Tongue (tissue), 2 donors: ENCODE results near the gene ABCA13. TPM values are rescaled to one million over a fixed set of nuclear protein-coding genes. Genes with fewer than 3 reads are reported as not detected.
"Not testable (repeated sequence)": the region's sequence is repeated elsewhere in the genome, so short reads cannot be mapped to it uniquely, and the experiment has no call there.

ENCODE experiments used
- DNase-seq: peaks from one replicate; pipeline ENCODE4 v3.0.0-alpha.2; 2015
- total RNA-seq: library from RNA; depleted of rRNA; stranded (reverse); fragments of >200 nt; gene quantifications from one replicate; pipeline ENCODE4 v1.2.3, GENCODE V29; 2014

The ABCA13 gene
- total RNA-seq, 1 donor from 2014 or later = 0.72 TPM

GRCh38 chr7:48176356-48176893 lies 5.2 kb downstream of the ABCA13 start:
- DNase-seq = no peak

GRCh38 chr7:48177271-48177670 lies 6.0 kb downstream of the ABCA13 start:
- no peak for DNase-seq

- DNase-seq = no peak
Observed at GRCh38 chr7:48179496-48180030, 8.3 kb downstream of the ABCA13 start.

- DNase-seq = no peak
Observed at GRCh38 chr7:48180981-48181380, 9.7 kb downstream of the ABCA13 start.

GRCh38 chr7:48182718-48183369 lies 11.6 kb downstream of the ABCA13 start:
- no peak for DNase-seq

DNA sequence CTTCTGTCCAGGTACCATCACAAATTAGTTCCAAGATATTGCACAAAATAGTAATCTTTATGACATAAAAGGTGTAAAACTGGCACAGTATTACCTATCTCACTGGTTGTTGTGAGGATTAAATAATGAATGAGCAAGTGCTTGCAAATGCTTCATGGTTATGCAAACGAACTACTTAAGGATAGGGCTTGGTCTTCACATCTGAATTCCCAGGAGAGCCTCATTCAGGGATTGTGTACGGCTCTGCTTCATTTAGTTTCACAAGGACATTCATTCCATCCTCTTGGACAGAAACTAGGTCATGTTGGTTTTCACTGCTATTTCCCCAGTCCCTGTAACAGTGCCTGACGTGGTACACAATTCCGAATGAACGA lies 12.1 kb downstream of the ABCA13 start:
- no peak for DNase-seq

DNA sequence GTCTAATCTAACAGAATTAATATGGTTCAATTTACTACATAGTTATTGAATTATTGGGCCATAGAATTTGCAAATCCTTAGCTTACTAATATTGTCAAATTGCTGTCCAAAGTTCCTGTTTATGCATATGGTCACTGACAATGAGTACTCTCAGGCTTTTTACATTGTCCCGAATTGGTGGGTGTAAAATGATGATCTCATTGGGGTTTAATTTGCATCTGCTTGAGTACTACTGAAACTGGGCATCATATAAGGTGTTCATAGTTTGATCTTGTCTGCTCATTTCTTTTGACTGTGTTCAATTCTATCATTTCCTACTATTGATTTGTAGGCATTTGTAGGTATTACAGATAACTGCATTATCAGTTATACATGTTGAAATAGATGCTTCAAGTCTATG lies 12.7 kb downstream of the ABCA13 start:
- DNase-seq = no peak

DNA sequence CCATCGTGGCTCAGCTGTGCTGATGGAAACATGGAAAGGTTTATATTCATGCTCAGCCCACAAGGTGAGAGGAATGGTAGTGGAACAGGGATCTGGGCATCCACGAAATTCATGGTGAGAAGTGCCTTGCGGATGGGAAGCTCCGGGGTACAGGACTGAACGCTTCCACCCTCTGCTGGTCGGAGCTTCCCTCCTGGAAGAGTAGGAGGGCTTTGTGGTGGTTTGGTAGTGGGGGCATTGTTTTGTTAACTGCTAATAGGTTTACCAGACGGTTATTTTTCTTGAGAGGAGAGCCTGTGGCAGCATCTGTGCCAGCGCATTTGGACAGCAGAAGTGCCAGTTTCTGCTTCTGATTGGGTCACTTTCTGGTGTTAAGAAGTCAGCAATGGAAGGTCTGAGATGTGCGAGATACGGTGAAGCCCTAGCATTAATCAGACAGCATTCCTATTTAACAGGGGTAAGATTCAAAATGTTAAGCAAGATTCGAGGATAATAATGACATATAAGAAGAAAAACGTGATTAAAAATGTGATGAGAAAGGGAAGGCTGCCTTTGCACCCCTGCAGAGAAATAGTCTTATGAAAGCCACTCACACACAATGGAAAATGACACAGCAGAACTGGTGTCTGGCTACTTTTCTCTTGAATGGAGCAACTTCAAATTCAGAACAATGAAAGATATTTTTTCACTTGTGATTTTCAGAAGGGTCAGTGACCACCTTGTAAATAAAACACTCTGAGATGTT lies 17.7 kb downstream of the ABCA13 start:
- DNase-seq = no peak

GRCh38 chr7:48192996-48193395 lies 21.7 kb downstream of the ABCA13 start:
- no peak for DNase-seq

DNA sequence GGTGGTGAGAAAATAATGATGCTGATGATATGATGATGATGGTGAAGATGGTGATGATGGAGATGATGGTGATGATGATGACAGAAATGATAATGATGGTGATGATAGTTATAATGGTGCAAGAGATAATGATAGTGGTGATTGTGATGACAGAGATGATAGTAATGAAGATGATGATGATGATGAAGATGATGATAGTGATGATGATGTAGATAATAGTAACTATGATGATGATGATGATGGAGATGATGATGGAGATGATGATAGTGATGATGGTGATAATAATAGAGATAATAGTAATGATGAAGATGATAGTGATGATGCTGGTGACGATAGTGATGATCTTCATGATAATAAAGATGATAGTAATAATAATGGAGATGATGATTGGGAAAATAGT lies 22.2 kb downstream of the ABCA13 start:
- no peak for DNase-seq

- DNase-seq = not testable (repeated sequence)
Observed at GRCh38 chr7:48200946-48201589, 29.8 kb downstream of the ABCA13 start.

GRCh38 chr7:48202916-48203315 lies 31.7 kb downstream of the ABCA13 start:
- not testable (repeated sequence) for DNase-seq

GRCh38 chr7:48207155-48207675 lies 36.0 kb downstream of the ABCA13 start:
- DNase-seq = no peak

DNA sequence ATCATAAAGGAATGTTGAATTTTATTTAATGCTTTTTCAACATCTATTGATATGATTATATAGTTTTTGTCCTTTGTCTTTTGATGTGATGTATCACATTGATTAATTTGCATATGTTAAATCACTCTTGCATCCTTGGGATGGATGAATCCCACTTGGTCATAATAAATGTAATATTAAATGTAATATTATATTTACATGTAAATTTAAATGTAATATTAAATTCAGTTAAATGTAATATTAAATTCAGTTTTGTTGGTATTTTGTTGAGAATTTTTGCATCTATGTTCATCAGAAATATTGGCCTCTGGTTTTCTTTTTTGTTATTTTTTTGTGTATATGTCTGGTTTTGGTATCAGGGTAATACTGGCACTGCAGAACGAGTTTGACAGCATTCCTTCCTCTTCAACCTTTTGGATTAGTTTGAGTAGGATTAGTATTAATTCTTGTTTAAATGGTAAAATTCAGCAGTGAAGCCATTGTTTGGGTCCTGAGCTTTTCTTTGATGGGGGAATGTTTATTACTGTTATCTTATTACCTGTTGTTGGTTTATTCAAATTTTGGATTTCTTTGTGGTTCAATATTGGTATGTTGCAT lies 37.8 kb downstream of the ABCA13 start:
- no peak for DNase-seq

GRCh38 chr7:48213226-48213625 lies 42.0 kb downstream of the ABCA13 start:
- DNase-seq = no peak

DNA sequence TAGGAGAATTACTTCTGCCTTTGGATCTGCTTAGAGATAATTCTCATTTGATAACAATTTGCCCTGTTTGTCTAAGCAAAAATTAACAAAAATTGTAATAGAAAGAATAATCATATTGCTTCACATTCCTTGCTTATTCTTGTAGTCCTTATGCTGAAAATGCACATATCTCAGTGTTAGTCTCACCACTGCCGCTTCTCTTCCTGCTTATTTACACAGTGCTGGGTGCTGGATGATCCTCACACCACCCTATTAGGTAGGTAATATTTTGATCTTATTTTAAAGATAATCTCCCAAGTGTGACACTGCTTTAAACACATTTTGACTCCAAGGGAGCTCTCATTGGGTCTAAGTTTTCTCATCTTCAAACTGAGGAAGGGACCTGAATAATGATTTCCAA lies 46.0 kb downstream of the ABCA13 start:
- DNase-seq = no peak

- DNase-seq = no peak
Observed at GRCh38 chr7:48217753-48218152, 46.5 kb downstream of the ABCA13 start.

DNA sequence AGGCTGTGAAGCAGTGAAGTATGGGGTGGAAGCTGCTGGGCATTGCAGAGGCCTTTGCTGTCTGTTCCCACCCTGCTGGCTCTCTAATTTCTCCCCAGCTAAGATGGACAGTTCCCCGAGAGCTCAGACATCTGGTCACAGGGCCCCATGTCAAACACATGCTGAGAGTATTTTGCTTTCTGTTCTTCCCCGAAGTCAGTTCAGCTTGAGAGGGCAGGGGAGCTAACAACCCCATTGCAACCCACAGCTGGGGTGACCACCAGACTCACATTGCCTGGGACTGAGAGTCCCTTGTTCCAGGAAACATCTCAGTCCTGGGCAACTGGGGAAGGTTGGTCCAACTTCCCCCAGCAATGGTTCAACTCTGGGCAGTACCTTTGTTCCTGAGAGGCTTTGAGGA lies 52.8 kb downstream of the ABCA13 start:
- DNase-seq = no peak

DNA sequence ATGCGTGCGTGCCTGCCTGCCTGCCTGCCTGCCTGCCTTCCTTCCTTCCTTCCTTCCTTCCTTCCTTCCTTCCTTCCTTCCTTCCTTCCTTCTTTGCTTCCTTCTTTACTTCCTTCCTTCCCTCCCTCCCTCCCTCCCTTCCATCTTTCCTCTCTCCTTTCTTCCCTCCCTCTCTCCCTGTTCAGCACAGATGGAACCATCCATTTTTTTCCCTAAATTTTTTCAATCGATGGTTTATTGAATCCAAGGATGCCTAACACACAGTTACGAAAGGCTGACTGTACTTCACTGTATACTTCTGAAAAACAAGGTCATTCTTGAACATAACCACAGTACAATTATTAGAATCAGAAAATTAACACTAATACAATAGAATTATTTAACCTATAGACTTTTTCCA lies 53.8 kb downstream of the ABCA13 start:
- no peak for DNase-seq

DNA sequence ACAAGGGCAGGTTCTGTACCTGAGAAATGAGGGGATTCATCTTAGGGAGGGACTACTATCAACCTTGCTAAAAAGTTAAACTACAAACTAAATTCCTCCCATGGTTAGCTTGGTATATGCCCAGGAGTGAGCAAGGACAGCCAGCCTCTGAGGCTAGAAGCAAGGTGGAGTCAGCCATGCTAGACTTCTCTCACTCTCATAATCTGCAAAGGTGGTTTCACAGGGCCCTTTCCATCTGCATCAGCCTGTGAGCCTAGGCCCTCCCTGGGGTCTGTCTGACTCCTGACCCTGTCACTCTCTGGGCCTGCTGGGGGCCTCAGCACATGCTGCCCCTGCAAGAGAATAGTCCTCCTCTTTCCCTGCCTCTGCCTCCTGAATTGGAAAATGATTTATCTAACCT lies 66.1 kb downstream of the ABCA13 start:
- DNase-seq = no peak

GRCh38 chr7:48242846-48243245 lies 71.6 kb downstream of the ABCA13 start:
- DNase-seq = no peak

DNA sequence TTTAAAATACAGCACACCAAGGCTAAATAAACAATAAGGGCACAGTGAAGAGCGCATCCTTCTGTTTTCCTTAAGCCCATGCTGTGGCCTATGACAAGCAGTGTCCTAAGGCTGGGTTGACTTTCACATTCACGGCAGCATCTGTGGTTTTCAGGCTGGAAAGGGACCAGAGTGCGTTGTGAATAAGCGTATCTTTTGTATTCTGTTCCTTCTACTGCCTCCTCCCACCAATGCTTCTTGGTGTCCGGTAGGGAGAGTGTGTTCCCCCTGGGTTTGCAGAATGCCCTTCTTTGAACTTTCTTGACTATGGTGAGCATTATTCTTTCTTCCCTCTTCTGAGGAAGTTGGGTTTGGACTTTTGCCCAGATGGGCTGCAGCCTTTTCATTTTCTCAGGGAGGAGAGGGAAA lies 73.6 kb downstream of the ABCA13 start:
- DNase-seq = peak; percentile 22
